HG03520 (cell line): ENCODE data around the gene CDH22.

Experiments used
- ATAC-seq: cut with Tn5 transposase; IDR thresholded peaks from one replicate; pipeline ENCODE4 v1.9.1; 2021; ENCODE audit warnings: mild to moderate bottlenecking, moderate library complexity; ENCODE audit not compliant: unreplicated experiment

CDH22 gene

GRCh38 chr20:46323557-46323956 lies 15.3 kb upstream of the CDH22 start:
- ATAC-seq, result no peak

- no peak for ATAC-seq
Measured at GRCh38 chr20:46322641-46323040, 14.3 kb upstream of the CDH22 start.

GRCh38 chr20:46317685-46318177 lies 9.4 kb upstream of the CDH22 start:
- no peak for ATAC-seq

- ATAC-seq, result no peak
Measured at GRCh38 chr20:46316984-46317684, 8.8 kb upstream of the CDH22 start.

- ATAC-seq, result no peak
Measured at GRCh38 chr20:46315311-46315710, 7.0 kb upstream of the CDH22 start.

GRCh38 chr20:46312945-46313861 lies 4.9 kb upstream of the CDH22 start:
- ATAC-seq, result no peak

GRCh38 chr20:46312075-46312944 lies 4.0 kb upstream of the CDH22 start:
- no peak for ATAC-seq

GRCh38 chr20:46311719-46312074 lies 3.4 kb upstream of the CDH22 start:
- no peak for ATAC-seq

- no peak for ATAC-seq
Measured at GRCh38 chr20:46311039-46311650, 2.8 kb upstream of the CDH22 start.

GRCh38 chr20:46309945-46310344 lies 1.6 kb upstream of the CDH22 start:
- ATAC-seq, result no peak

GRCh38 chr20:46307999-46308257 lies 370 bp downstream of the CDH22 start:
- no peak for ATAC-seq

- ATAC-seq, result no peak
Measured at GRCh38 chr20:46307139-46307998, 929 bp downstream of the CDH22 start.

GRCh38 chr20:46306743-46307138 lies 1.6 kb downstream of the CDH22 start:
- no peak for ATAC-seq

- ATAC-seq, result no peak
Measured at GRCh38 chr20:46305973-46306360, 2.3 kb downstream of the CDH22 start.

GRCh38 chr20:46305331-46305972 lies 2.8 kb downstream of the CDH22 start:
- ATAC-seq, result no peak

GRCh38 chr20:46304852-46305251 lies 3.4 kb downstream of the CDH22 start:
- no peak for ATAC-seq

GRCh38 chr20:46304361-46304760 lies 3.9 kb downstream of the CDH22 start:
- no peak for ATAC-seq

- no peak for ATAC-seq
Measured at GRCh38 chr20:46303176-46303956, 4.9 kb downstream of the CDH22 start.

- ATAC-seq, result no peak
Measured at GRCh38 chr20:46302106-46302505, 6.2 kb downstream of the CDH22 start.
